Uterus (tissue), 2 donors: Measurements from ENCODE around the gene KLHDC4.

Experiments used
- CTCF ChIP-seq, 4 experiments: fragments of 200-600 bp in 2 of 4; fragments of 450-650 bp in 2 of 4; sonication (generic) in 2 of 4; IDR thresholded peaks; one replicate each; pipeline ENCODE4 v1.5.1; 2016 to 2019; ENCODE audit warnings: antibody characterized with exemption in 4 of 4, mild to moderate bottlenecking in 2 of 4, moderate library complexity in 1 of 4
- POLR2A ChIP-seq, 2 donors: fragments of 450-650 bp; IDR thresholded peaks; one replicate each; pipeline ENCODE4 v1.6.1; 2016; ENCODE audit warnings: antibody characterized with exemption in 2 of 2, mild to moderate bottlenecking in 1 of 2, moderate library complexity in 1 of 2

- no peak for TF ChIP-seq CTCF (IDR thresholded peaks at IDR 0.05)
- TF ChIP-seq POLR2A (IDR thresholded peaks at IDR 0.05), result no peak
Measured at GRCh38 chr16:87684711-87685404, 80.9 kb downstream of the KLHDC4 start.
